SU-DHL-6 (cell line): ENCODE measurements around the gene SLC12A8.

Experiments used
- H2AFZ ChIP-seq: fragments of 200-600 bp; sonication (generic); 2 replicates; pipeline ENCODE4 v1.6.1; 2014; ENCODE audit warnings: low read depth, mild to moderate bottlenecking, moderate library complexity, mixed read lengths, antibody characterized with exemption, low read length; ENCODE audit not compliant: severe bottlenecking
- H3F3A ChIP-seq: fragments of 200-600 bp; shearing (Covaris generic); 2 replicates; pipeline ENCODE4 v1.6.0; 2016; ENCODE audit warnings: antibody characterized with exemption, mild to moderate bottlenecking; ENCODE audit not compliant: insufficient read depth
- H3K27ac ChIP-seq: fragments of 200-600 bp; sonication (generic); 2 replicates; pipeline ENCODE4 v1.5.1; 2016; ENCODE audit warnings: low read depth, mild to moderate bottlenecking, low read length, moderate library complexity, mixed read lengths
- H3K27me3 ChIP-seq: fragments of 200-600 bp; sonication (generic), shearing (Covaris generic); 2 replicates; pipeline ENCODE4 v1.6.0; 2014; ENCODE audit warnings: mild to moderate bottlenecking, low read length
- H3K36me3 ChIP-seq: fragments of 200-600 bp; sonication (generic); 2 replicates; pipeline ENCODE4 v1.6.1; 2014; ENCODE audit warnings: mild to moderate bottlenecking, low read length, mixed read lengths
- H3K4me2 ChIP-seq: fragments of 300-600, 200-600 bp; shearing (Covaris generic), sonication (generic); 2 replicates; pipeline ENCODE4 v1.6.0; 2014; ENCODE audit warnings: low read length, low read depth, mild to moderate bottlenecking; ENCODE audit not compliant: poor library complexity, severe bottlenecking
- H3K4me3 ChIP-seq: fragments of 200-600 bp; sonication (generic); 2 replicates; pipeline ENCODE4 v1.5.1; 2014; ENCODE audit warnings: antibody characterized with exemption, low read length, mild to moderate bottlenecking, mixed read lengths; ENCODE audit not compliant: insufficient read depth, poor library complexity, severe bottlenecking
- H3K79me2 ChIP-seq: fragments of 200-600 bp; sonication (generic); 2 replicates; pipeline ENCODE4 v1.6.1; 2014; ENCODE audit warnings: mild to moderate bottlenecking, low read length, moderate library complexity; ENCODE audit not compliant: insufficient read depth
- H3K9ac ChIP-seq: fragments of 200-600 bp; sonication (generic); 2 replicates; pipeline ENCODE4 v1.7.0; 2014; ENCODE audit warnings: mild to moderate bottlenecking, low read length
- H3K9me2 ChIP-seq: fragments of 200-600 bp; sonication (generic); replicated peaks from 2 replicates; pipeline ENCODE4 v1.6.1; 2014; ENCODE audit warnings: low read length; ENCODE audit not compliant: insufficient read depth
- H3K9me3 ChIP-seq: fragments of 200-600 bp; sonication (generic); 2 replicates; pipeline ENCODE4 v1.6.1; 2014; ENCODE audit warnings: low read length, mixed read lengths; ENCODE audit not compliant: insufficient read depth
- H4K20me1 ChIP-seq: fragments of 200-600 bp; sonication (generic); 2 replicates; pipeline ENCODE4 v1.6.1; 2014; ENCODE audit warnings: low read depth, mild to moderate bottlenecking, antibody characterized with exemption, low read length, moderate library complexity, mixed read lengths
- EZH2phosphoT487 ChIP-seq: fragments of 200-600 bp; sonication (generic), shearing (Covaris generic); conservative IDR thresholded peaks from 2 replicates; pipeline ENCODE4 v1.6.1; 2018; ENCODE audit warnings: mild to moderate bottlenecking, antibody characterized with exemption, low read length, moderate library complexity, mixed read lengths
- TF ChIP-seq, protein P1 (sequence below): fragments of 200-600 bp; sonication (generic); IDR thresholded peaks from one replicate; pipeline ENCODE4 v1.5.1; 2017; ENCODE audit warnings: antibody characterized with exemption, mild to moderate bottlenecking, low read length, moderate library complexity; ENCODE audit not compliant: insufficient read depth, poor library complexity, severe bottlenecking

Gene SLC12A8

DNA sequence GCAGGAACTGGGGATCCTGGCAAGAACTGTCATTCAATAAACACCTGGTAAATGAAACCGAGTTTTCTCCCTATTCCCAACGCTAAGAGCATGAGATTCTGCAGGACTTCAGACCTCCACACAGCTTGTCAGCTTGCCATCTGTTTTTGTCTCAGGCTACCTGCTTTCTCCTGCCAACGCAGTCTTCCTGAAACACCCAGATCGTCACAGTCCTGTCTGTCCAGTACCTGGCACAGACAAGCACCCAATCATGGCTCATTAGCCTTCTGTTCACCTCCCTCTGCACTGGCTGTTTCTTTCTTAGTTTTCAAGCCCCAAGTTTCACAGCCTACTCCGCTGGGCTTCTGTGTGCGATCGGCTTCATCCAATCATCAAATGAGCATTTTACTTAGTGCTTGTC lies 5.0 kb downstream of the SLC12A8 start:
- Histone ChIP-seq H3K9me2 (no peaks in the 10 kb centered on the region), H3K27ac (no peak overlapping the region), H4K20me1 (no peaks in the 10 kb centered on the region), H3K36me3 (no peaks in the 10 kb centered on the region), H3K27me3 (no peaks in the 10 kb centered on the region), H3K9ac (no peak overlapping the region), H3K4me2 (no peak overlapping the region), H3K9me3 (no peaks in the 10 kb centered on the region), H3K4me3 (no peak overlapping the region), H3K79me2 (no peaks in the 10 kb centered on the region), H2AFZ (no peak overlapping the region), H3F3A (no peaks in the 10 kb centered on the region)
- TF ChIP-seq, protein P1, sequence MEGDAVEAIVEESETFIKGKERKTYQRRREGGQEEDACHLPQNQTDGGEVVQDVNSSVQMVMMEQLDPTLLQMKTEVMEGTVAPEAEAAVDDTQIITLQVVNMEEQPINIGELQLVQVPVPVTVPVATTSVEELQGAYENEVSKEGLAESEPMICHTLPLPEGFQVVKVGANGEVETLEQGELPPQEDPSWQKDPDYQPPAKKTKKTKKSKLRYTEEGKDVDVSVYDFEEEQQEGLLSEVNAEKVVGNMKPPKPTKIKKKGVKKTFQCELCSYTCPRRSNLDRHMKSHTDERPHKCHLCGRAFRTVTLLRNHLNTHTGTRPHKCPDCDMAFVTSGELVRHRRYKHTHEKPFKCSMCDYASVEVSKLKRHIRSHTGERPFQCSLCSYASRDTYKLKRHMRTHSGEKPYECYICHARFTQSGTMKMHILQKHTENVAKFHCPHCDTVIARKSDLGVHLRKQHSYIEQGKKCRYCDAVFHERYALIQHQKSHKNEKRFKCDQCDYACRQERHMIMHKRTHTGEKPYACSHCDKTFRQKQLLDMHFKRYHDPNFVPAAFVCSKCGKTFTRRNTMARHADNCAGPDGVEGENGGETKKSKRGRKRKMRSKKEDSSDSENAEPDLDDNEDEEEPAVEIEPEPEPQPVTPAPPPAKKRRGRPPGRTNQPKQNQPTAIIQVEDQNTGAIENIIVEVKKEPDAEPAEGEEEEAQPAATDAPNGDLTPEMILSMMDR, result no peak
- no peak for TF ChIP-seq EZH2phosphoT487

DNA sequence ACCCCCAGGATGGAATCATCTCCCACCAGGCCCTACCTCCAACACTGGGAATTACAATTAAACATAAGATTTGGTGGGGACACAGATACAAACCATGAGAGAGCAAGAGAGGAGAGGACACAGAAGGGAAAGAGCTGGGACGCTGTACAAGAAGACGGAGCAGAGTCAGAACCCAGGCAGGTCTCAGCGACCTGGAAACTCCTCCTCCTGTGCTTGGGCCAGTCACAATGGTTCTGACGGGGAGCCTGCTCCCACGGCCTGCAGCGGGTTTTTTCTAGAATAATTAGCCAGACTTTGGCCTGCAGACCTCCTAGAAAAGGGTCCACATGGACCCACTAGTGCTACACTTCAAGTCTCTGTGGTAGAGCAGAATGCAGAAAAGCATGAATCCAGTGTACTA lies 5.6 kb downstream of the SLC12A8 start:
- Histone ChIP-seq H3K79me2 (no peaks in the 10 kb centered on the region), H3K9me3 (no peaks in the 10 kb centered on the region), H3K9ac (no peak overlapping the region), H2AFZ (no peak overlapping the region), H3K4me3 (no peak overlapping the region), H3K27me3 (no peaks in the 10 kb centered on the region), H4K20me1 (no peaks in the 10 kb centered on the region), H3K9me2 (no peaks in the 10 kb centered on the region), H3K36me3 (no peaks in the 10 kb centered on the region), H3K4me2 (no peak overlapping the region), H3K27ac (no peak overlapping the region), H3F3A (no peaks in the 10 kb centered on the region)
- TF ChIP-seq, protein P1, result no peak
- TF ChIP-seq EZH2phosphoT487, result no peak

DNA sequence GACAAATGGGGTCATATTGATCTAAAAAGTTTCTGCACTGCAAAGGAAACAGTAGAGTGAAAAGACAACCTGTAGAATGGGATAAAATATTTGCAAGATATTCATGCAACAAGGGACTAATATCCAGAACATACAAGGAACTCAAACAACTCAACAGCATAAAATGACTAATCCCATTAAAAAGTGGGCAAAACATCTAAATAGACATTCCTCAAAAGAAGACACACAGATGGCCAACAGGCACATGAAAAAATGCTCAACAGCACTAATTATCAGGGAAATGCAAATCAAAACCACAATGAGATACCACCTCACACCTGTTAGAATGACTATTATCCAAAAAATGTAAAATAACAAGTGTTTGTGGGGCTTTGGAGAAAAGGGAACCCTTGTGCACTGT lies 8.8 kb downstream of the SLC12A8 start:
- Histone ChIP-seq H3K4me3 (no peak overlapping the region), H3K36me3 (no peaks in the 10 kb centered on the region), H3K9me3 (no peaks in the 10 kb centered on the region), H3F3A (no peaks in the 10 kb centered on the region), H3K9me2 (no peaks in the 10 kb centered on the region), H3K27ac (no peak overlapping the region), H3K9ac (no peak overlapping the region), H3K27me3 (no peaks in the 10 kb centered on the region), H2AFZ (no peak overlapping the region), H3K79me2 (no peaks in the 10 kb centered on the region), H3K4me2 (no peak overlapping the region), H4K20me1 (no peaks in the 10 kb centered on the region)
- TF ChIP-seq, protein P1, result no peak
- TF ChIP-seq EZH2phosphoT487, result no peak

DNA sequence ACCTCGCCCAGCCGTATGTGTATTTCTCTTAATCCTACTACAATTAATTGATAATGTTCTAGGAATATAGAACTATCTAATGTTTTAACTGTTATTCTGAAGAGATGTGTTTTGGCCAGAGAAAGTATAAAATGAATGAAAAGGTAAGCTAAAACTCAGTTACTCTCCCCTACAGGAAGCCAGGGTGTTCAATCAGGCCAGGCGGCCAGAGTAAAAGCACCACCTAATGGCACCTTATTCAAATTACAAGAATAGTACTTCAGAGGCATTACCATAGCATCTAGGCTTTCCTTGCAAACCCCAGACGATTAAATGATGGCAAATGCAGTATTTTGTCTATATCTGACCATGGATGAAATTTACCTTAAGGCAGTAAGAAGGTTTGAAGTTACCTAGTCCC lies 10.4 kb downstream of the SLC12A8 start:
- Histone ChIP-seq H3K27me3 (no peaks in the 10 kb centered on the region), H3K9ac (no peak overlapping the region), H3K4me3 (no peak overlapping the region), H2AFZ (no peak overlapping the region), H3K36me3 (no peaks in the 10 kb centered on the region), H3K9me2 (no peaks in the 10 kb centered on the region), H3K9me3 (no peaks in the 10 kb centered on the region), H3K4me2 (no peak overlapping the region), H3K27ac (no peak overlapping the region), H4K20me1 (no peaks in the 10 kb centered on the region), H3F3A (no peaks in the 10 kb centered on the region), H3K79me2 (no peaks in the 10 kb centered on the region)
- TF ChIP-seq EZH2phosphoT487, result no peak
- TF ChIP-seq, protein P1, result peak; percentile 30
